GM21825 (cell line): ENCODE measurements around the gene TMEM200C.
A peak's percentile ranks its signal among the peaks of the same experiment; 100 is the strongest.
"Not testable (repeated sequence)": the region's sequence is repeated elsewhere in the genome, so short reads cannot be mapped to it uniquely, and the experiment has no call there.

ENCODE experiments used
- ATAC-seq: cut with Tn5 transposase; IDR thresholded peaks from one replicate; pipeline ENCODE4 v1.9.1; 2021; ENCODE audit warnings: mild to moderate bottlenecking, moderate library complexity; ENCODE audit not compliant: unreplicated experiment

Gene TMEM200C

DNA sequence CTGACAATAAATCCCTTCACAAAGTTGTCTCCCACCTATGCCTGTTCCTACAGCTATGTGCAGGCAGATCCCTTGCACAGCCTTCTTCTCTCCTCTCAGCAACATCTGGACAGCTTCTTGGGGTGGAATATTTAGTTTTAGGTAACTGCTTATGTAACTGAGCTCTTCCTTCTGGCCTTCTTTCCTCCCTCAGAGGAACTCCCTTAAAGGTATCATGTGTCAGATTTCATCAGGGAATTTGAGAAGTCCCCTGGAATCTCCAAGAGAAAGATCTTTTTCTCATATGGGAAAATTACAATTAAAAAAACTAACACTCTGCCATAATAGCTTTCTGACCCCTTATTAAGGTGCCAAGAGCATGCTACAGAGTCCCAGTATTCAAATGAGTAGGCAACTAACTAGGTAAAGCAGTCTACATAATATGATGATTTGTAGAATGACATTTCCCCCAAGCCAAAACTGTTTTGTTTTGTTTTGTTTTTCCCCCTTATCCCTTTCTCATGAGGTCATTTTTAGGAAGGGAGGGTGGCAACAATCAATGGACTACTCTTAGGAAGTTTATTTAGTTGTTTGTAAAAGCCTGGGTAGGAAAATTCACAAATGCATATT, 2.4 kb downstream of the TMEM200C start:
- ATAC-seq: no peak

DNA sequence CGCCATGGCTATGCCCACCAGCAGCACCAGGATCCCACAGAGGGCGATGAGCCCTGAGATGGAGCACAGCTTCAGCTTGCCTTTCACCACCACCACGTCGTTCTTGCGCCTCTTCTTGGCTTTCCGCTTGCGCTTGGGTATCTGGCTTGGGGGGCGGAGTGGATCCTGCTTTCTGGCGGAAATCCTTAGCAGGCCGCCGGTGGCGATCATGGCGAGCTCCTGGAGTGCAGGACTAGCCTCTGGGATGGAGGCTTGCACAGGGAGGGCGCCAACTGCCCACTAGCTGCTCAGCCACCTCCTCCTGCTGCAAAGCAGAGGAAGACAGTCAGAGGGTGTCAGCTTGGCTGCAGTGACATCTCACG, 3.5 kb downstream of the TMEM200C start:
- no peak for ATAC-seq

DNA sequence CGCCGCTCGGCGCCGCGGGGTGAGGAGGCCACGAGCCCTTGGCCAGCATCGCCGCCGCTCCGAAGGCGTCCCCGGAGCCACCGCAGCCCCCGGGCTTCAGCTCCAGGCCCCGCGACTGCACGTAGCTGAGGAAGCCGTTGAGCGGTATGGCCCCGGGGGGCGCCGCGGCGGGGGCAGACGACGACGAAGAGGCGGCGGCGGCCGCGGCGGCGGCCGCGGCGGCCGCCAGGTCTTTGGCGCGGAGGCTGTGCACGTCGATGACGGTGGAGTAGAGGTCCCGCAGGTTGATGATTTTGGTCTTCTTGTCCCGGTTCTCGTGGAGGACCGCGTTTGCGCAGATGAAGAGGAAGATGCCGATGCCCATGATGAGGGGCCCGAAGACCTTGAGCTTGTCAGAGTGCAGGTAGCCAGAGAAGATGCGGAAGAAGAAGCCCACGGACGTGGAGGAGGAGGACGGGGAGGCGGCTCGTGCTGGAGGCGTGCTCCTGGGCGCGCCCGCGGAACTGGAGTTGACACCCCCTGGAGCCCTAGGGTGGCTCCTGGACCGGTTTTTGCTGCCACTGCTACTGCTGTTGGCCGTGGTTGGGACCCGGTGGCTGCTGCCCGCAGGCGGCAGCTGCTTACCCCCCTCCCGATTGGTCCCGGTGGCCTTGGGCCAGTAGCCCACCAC, 4.0 kb downstream of the TMEM200C start:
- ATAC-seq: no peak

DNA sequence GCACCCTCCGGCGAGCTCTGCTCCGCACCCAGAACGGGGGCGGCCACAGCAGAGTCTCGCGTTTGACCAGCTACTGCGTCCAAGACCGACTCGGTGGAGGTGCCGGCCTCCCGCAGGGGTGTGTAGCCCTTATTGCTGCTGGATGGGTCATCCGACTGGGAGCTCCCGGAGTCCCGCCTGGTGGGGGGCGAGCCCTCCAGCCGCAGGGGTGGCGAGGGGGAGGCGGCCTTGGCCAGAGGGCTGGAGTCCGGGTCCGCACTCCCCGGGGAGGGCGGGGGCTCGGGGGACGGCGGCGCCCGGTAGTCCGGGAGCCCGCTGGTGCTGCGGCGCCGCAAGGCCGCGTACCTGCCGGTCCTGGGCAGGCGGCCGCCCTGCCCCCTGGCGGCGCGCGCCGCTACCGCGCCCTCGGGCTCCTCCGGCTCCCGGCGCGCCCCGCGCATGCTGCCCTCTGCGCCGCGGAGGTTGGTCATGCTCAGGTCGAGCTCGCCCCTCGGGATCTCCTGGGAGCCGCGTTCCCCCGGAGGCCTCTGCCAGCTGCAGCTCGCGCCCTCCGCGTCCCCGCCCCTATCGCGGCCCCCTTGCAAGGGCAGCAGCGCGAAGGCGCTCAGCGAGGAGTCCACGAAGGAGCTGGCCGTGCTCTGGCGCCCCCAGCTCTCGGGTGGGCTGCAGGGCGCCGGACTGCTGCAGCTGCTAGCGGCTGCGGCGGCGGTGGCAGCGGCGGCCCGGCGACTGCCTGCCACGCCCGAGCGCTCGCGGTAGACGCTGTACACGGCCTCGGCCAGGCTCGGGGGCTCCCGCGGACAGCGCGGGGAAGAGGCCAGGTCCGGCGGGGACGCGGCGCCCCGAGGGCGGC, 4.8 kb downstream of the TMEM200C start:
- peak; percentile 83 for ATAC-seq

DNA sequence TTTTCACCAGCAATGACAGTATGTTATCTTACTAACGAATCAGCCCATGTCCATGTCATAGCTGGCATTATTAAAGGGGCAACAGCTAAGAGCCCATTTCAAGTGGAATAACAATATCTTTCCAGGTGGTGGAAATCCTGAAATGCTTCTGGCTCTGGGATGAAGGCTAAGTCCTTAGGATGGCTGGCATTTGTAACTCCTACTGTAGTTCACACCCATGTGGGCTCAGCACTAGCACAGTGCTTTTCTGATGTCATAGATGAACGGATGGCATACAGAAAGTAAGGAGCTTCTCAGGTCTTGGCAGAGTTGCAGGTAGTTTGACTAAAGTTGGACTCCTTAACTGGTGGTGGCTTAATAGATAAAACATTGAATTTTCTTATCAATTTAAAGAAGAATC, 10.0 kb downstream of the TMEM200C start:
- no peak for ATAC-seq

DNA sequence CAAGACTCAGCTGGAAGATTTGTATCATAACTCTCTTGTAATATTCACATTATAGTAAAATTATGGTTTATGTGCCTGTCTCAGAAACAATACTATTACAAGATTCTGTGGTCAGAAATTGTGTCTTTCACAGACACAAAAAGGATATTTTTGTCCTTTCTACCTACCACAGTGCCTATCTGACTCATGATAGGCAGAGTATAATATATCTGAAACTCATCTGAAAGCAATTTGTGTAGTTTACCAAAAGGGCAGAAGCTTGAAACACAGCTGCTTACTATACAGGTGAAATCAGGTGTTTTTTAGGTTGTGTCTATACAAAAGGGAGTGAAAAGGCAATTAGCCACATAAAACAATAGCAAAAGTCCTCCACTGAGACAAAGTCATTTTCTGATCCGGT, 10.9 kb downstream of the TMEM200C start:
- no peak for ATAC-seq

DNA sequence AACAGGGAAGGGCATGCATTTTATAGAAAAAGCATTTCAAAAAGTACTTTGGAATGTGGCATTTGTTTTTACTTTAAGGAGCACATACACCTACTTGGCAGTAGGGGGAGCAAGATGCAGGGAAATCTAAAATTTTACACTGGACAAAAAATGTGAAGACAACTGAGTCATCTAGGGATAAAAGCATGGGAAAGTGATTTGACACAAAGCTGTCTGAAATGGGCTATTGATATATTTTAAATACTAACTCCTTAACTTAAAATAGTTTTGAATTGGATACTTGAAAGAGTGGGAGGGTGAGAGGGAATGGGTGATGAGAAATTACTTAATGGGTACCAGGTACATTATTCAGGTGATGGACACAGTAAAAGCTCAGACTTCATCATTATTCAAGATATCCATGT, 15.8 kb downstream of the TMEM200C start:
- ATAC-seq: no peak

DNA sequence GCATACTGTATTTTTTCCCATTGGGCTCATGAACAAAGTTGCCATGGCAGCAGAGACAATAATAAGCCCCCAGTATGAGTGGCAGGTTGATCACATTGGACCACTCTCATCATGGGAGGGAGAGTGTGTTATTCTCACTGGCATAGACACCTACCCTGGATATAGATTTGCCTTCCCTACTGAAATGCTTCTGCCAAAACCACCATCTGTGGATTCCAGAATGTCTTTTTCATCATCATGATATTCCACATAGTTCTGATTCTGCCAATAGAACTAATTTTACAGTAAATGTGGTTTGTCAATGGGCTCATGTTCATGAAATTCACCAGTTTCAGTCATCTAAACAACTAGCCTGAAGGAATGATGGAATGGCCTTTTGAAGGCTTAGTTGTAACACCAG, 18.4 kb downstream of the TMEM200C start:
- no peak for ATAC-seq

DNA sequence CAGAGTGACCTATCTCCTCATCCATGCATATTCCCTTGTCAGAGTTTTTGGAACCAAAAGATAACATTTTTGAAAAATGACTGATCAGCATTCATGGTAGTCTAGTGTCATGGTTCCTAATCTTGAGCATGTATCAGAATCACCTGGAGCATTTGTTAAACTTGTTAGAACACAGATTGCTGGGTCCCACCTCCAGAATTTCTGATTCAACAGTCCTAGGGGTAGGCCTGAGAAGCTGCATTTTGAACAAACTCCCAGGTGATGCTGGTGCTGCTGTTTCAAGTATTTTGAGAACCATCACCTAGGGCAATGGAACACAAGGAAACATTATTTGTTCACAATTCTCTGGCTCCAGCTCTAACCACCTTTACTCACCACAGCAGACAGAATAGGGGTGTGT, 21.0 kb downstream of the TMEM200C start:
- ATAC-seq: no peak

DNA sequence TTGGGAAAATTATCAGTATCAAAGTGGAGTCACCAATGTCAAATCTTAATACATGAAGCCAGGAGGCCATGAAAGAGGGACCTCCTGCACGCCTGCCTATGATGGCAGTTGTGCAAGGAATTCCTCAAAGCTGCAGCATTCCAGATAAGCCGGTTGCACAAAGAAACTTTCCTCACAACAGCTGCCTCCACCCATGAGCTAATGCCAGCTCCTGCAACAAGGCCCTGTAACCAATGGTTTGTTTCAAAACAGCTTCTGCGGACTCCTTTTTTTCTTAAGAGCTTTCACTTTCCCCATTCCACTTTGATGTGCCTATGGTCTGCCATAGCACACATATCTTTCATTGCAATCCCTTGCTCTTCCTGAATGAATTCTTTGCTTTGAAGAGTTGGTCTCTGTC, 22.4 kb downstream of the TMEM200C start:
- no peak for ATAC-seq

DNA sequence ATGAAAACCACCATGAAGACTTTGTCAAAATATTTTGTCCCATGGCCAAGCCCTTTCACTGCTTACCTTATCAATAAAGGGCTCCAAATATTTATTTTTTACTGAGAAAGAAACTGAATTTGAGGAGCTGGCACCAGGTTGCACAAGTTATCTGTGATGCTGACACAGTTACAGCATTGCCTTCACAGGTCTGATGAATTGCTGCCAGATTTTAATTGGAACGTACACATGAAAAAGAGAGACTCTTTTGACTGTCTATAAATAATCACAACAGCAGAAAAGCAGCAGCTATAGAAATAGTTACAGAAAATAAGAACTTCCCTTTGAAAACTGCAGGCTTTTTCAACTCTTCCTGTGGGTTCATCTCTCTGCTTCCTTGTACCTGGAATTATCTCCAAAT, 23.9 kb downstream of the TMEM200C start:
- ATAC-seq: no peak

DNA sequence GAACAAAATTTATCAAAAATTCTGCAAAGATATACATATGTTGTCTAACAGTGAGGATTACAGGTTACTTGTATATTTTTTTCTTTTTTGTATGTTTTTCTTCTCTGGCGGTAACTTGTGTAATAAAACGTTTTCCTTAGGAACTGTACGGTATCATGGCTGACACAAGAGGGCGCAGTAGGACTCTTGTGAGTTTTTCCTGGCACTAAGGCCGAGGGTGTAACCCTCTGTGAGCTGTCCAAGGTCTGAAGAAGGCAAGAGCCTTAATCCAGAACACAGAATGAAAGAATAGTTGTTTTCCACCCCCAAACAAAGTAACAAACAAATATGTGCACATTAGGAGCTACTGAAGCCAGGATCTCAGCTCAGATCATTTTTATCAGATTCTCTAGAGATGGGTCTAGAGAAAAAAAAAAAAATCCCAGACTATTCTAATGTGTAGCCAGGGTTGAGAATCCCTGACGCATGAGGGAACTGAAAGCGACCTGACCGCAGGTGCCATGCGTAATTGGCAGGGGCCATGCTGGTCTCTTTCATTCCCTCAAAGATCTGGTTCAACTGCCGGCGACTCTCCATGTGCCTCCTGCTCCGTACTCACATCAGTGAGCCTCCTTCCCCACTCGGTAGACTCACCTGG, 27.0 kb downstream of the TMEM200C start:
- peak; percentile 89 for ATAC-seq

DNA sequence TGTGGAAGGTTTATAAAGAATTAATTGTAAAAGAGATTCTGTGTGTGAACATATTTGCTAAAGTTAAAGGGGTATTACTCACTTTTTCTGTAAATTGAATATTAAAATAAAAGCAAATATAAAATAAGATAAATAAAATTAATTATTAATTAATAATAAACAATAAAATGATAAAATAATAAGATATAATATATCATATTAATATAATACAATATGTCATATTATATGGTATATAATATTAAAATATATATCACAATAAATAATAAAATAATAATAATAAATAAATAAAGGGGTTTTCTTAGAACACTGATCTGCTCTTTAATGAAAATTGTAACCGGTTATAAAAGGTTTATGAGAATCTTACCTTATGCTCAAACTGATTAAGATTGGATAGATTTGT, 29.8 kb downstream of the TMEM200C start:
- no peak for ATAC-seq

DNA sequence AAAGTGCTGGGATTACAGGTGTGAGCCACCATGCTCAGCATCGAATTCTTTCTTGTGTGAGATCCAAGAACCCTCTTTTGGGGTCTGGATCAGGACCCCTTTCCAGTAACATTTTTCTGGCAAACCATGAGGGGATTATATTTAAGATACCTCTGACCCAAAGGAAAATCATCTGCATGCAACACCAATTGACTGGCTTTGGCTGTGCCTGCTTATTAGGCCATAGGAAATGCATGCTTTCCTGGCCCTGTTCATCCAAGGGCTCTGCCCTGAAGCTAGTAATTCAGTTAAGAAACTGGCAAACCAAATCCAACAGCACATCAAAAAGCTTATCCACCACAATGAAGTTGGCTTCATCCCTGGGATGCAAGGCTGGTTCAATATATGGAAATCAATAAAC, 33.2 kb downstream of the TMEM200C start:
- not testable (repeated sequence) for ATAC-seq

DNA sequence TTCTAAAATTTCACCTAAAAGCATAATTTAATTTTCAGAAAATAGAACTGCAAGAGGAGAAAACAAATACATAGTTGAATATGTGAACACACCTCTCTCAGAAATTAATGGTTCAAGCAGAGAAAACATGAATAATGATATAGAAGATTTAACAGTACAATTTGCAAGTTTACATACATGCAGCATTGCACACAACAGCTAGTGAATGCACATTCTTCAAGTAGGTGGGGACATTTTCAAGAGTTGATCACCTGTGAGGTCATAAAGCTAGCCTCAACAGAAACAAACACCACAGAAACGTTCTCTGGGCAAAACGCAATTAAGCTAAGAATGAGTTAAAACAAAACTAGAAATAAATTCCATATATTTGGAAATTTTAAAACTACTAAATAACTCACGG, 38.1 kb downstream of the TMEM200C start:
- no peak for ATAC-seq

DNA sequence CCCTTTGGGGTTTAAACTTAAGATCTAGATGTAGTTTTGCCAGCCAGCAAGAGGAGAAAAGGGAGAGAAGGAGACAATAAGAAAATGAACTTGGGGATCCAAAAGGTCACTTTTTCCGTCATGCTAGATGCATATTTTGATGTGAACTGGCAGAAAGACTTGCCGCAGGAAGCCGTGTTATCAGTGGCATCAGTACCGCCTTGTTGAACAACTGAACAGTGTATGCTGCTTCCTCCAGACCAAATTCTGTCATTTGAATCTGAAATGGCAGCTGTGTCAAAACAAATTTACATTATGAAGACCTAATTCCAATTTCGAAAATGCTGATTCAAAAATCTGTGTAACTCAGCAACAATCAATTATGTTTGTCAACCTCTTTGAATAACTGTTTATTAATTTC, 42.1 kb downstream of the TMEM200C start:
- no peak for ATAC-seq

DNA sequence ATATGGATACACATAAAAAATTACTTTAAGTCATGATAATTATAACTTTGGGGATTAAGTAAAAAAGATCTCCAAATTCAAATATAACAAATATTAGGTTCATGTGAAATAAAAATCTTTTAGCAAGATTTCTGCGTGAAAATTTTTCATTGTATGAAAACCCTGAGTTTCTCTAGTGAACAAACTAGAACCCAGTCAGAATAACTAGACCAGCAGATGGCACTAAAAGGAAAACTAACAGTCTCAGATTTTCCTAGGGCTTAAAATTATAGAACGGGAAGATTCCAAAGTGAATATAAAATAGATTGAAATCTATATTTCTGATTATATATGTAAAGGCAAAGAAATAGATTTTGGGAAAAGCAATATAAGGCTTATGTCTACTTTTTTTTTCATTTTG, 43.3 kb downstream of the TMEM200C start:
- no peak for ATAC-seq

DNA sequence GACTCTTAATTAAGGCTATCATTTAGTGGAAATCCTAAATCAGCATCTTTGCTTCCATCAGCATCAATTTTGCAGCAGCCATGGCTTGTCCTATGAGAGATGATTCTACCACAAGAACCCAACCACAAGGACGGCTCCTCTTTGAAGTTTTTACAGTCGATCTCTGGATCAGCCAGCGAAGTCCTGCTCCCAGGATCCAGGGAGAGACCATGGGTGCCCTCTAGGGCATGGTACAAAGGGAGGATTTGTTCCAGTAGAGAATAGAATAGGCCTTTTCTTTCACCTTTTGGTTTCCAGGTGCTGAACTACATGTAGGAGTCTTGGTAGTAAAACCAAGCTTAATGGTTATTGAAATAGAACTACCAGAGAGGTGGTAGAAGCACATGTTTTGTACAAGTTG, 52.7 kb downstream of the TMEM200C start:
- ATAC-seq: no peak

DNA sequence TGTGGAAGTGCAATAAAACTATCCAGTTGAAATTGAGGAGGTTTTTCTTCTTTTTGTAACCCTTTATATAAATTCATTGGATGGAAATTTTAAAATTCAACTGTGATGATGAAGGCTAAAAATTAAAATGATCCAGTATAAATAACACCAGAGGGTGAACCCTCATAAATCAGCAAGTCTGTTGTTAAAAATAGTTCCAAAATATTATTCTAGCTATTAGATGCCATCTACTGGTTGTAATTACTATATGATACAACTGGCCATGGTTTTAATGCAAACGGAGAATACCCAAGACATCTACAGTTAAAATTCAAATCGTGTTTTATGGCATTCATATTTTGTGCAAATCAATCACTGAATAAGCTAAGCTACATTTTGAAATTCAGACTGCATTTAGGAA, 53.8 kb downstream of the TMEM200C start:
- no peak for ATAC-seq

DNA sequence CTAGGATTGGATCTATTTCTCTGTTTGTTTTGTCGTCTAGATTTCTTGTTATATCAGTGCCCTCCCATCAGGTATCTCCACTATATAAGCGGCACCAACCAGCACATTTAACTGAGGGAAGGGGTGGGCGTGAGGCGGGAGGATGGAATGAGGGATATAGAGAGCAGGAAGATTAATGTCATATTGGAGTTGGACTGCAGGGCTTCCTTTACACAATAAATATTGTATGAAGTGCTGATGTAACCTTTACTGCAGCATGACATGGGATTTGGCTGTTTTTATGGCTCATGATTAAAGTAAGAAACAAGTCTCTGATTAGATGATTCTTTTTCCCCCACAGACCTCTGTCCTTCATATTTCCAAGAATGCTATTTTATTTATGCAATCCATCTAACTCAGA, 54.8 kb downstream of the TMEM200C start:
- no peak for ATAC-seq

DNA sequence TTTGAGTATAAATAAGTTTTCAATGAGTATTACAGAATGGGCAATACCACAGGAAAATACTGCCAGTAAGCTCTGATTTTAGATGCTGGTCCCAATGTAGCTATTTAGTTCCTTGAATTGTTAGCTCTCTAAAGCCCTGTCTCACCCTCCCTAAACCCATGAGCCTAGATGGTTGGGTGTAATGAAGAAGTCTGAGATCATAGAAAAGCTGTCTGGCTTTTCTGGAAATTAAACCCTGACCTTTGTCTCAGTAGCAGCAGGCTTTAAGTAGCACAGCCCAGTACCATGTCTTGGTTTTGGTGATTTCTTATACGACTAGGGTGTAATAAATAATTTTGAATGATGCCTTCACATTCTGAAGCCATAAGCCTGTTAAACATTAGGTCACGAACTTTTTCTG, 55.3 kb downstream of the TMEM200C start:
- no peak for ATAC-seq

DNA sequence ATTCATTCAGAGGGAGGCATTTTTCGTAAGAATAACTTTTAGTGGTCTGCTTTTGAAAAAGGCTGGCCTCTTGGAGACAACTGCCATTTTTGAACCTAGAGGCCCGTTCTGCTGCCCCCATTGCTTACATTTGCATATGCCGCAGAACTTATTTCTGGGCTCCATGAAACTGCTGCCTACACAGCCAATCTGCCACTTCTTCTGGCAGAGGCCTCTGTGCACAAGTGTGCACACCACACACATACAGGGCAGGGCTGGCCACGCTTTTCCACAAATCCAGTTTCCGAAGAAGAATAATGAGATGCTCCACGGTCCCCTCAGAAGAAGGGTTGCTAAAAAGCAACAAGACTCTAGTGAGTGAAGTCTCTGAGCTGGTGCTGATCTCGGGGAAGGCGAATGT, 56.2 kb downstream of the TMEM200C start:
- no peak for ATAC-seq
